Bronchial epithelial cell (primary cell): ENCODE data around the gene HTRA1. TPM values are rescaled to one million over a fixed set of nuclear protein-coding genes. Genes with fewer than 3 reads are reported as not detected.

ENCODE experiments used
- DNase-seq: peaks from one replicate; pipeline ENCODE4 v3.0.0-alpha.2; 2010; ENCODE audit warnings: low read depth
- FAIRE-seq: peaks from 2 replicates; lab custom pipeline; 2011; peaks lifted over from hg19 to GRCh38; lab: Jason Lieb, UNC
- H3K27me3 ChIP-seq: 2 replicates; pipeline ENCODE4 v1.5.1; 2011; ENCODE audit warnings: low read length; ENCODE audit not compliant: control insufficient read depth, insufficient read depth
- H3K36me3 ChIP-seq: 2 replicates; pipeline ENCODE4 v1.5.1; 2011; ENCODE audit warnings: low read length; ENCODE audit not compliant: control insufficient read depth, insufficient read depth
- H3K4me3 ChIP-seq: 2 replicates; pipeline ENCODE4 v1.5.1; 2011; ENCODE audit warnings: mild to moderate bottlenecking, low read depth, low read length, control low read depth
- CTCF ChIP-seq: IDR thresholded peaks from 2 replicates; pipeline ENCODE4 v1.5.1; 2011; ENCODE audit warnings: mild to moderate bottlenecking, moderate library complexity, low read length, control low read depth, inconsistent platforms; ENCODE audit not compliant: insufficient read depth, severe bottlenecking
- total RNA-seq: library from RNA; depleted of rRNA; stranded (reverse); fragments of >200 nt; gene quantifications from 2 replicates; pipeline ENCODE4 v1.2.1, GENCODE V29; 2014

Gene HTRA1
- total RNA-seq, 1 donor from 2014 or later = 80.3 TPM

DNA sequence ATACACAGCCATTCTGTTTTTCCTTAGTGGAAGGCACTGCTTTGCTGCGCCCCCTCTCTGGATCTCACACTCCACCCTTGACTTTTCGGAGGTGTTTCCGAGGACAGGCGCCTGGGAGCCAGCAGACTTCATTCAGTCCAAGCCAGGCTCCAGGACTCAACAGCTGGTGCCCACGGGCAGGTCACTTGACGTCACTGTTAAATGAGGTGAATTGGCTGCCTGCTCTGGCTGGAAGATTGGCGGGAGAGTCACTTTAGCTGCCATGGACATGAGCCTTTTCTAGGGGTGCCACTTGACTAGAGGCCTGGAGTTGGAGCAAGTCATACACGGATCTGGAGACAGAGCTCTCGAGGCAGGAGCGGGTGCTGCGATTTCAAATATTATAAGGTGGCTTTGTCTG, 3.2 kb downstream of the HTRA1 start:
- FAIRE-seq = no peak
- H3K4me3 ChIP-seq = no peak overlapping the region
- H3K27me3 ChIP-seq = no peaks in the 10 kb centered on the region
- no peaks in the 10 kb centered on the region for H3K36me3 ChIP-seq
- no peak for DNase-seq
- TF ChIP-seq CTCF = no peak

- FAIRE-seq (no peak), DNase-seq (no peak)
- no peaks in the 10 kb centered on the region for H3K27me3 ChIP-seq
- no peaks in the 10 kb centered on the region for H3K36me3 ChIP-seq
- no peak for TF ChIP-seq CTCF
- no peak overlapping the region for H3K4me3 ChIP-seq
These were observed 4.2 kb downstream of the HTRA1 start for GRCh38 chr10:122465401-122466040.

GRCh38 chr10:122466951-122467381, 5.6 kb downstream of the HTRA1 start:
- DNase-seq (no peak), FAIRE-seq (no peak)
- Histone ChIP-seq H3K4me3 (no peak overlapping the region), H3K27me3 (no peaks in the 10 kb centered on the region), H3K36me3 (peaks cover 1% of the 10 kb centered on the region)
- TF ChIP-seq CTCF = no peak

DNA sequence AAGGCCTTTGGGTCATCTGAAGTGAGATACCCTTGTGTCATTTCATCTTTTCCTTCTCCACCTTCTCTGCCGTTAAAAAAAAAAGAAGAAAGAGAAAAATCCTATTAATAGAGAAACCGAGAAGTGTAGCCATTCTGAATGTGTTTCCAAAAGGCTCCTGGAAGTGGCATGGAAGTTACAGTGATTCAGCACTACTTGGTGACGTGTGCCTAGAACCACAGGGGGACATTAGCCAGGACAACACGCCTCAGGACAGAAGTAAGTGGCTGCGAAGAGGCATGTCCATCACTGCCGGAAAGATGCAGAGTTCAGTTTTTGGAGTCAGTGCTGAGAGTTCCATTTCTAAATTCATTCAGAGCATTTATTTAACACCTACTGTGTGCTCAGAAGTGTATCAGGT, 6.3 kb downstream of the HTRA1 start:
- no peaks in the 10 kb centered on the region for H3K27me3 ChIP-seq
- TF ChIP-seq CTCF = no peak
- FAIRE-seq (no peak), DNase-seq (no peak)
- no peak overlapping the region for H3K4me3 ChIP-seq
- peaks cover 1% of the 10 kb centered on the region for H3K36me3 ChIP-seq

DNA sequence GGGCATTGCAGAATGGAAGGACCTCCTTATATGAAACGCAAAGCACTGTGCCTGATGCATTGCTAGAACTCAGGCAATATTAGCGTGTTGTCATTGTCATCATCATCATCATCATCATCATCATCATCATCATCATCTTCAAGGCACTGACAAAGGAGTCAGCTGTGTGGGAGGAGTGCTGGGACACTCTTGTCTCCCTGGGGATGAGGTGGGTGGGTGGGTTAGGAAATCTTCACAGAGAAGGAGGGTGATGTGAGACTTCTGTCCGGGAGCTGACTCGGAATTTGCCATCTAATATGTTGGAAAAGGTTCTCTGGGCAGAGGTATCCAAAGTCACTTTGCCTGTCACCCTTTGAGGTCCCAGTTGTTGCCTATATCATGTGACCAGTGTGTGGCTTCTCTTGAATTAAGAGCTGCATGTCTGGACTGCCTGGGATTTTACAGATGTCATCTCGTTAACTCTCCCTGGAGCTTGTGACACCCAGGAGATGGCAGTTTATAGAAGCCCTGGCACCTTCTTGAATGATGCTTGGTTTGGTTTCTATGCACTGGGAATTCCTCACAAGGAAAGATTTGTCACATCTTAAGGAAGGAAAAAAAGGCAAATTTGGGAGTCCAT, 7.1 kb downstream of the HTRA1 start:
- no peak for TF ChIP-seq CTCF
- no peaks in the 10 kb centered on the region for H3K27me3 ChIP-seq
- no peak for DNase-seq
- H3K36me3 ChIP-seq = peaks cover 1% of the 10 kb centered on the region
- no peak overlapping the region for H3K4me3 ChIP-seq
- no peak for FAIRE-seq
